OCI-LY7 (cell line): Measurements from ENCODE around the gene PCCA. TPM values are rescaled to one million over a fixed set of nuclear protein-coding genes. Genes with fewer than 3 reads are reported as not detected.
"Not testable (repeated sequence)": the region's sequence is repeated elsewhere in the genome, so short reads cannot be mapped to it uniquely, and the experiment has no call there.

ENCODE experiments used
- BruUV-seq: library from RNA; stranded (reverse); fragments of 400-500 nt; replicated peaks from 2 replicates; lab custom pipeline; 2021; lab: Mats Ljungman, UMichigan
- CTCF ChIA-PET: fragments of 300-600 bp; sonication (Branson Sonifier 250); formaldehyde crosslinking; loops from one replicate; lab custom pipeline; 2022; ENCODE audit warnings: antibody characterized with exemption; ENCODE audit not compliant: unreplicated experiment; lab: Charles Lee
- POLR2A ChIA-PET: fragments of 300-600 bp; sonication (Branson Sonifier 250); formaldehyde crosslinking; loops from one replicate; lab custom pipeline; 2022; ENCODE audit warnings: antibody characterized with exemption; lab: Charles Lee
- DNase-seq: peaks from one replicate; pipeline ENCODE4 v3.0.0-alpha.2; 2015; ENCODE audit warnings: low spot score
- H2AFZ ChIP-seq: fragments of 200-600 bp; sonication (generic), shearing (Covaris generic); 2 replicates; pipeline ENCODE4 v1.6.1; 2014; ENCODE audit warnings: mild to moderate bottlenecking, antibody characterized with exemption, low read length, moderate library complexity
- H3K27ac ChIP-seq: fragments of 200-600 bp; sonication (generic); 2 replicates; pipeline ENCODE4 v1.5.1; 2014; ENCODE audit warnings: mixed run types, low read depth, mild to moderate bottlenecking, moderate library complexity, low read length, inconsistent platforms; ENCODE audit not compliant: poor library complexity, severe bottlenecking
- H3K36me3 ChIP-seq: fragments of 200-600 bp; sonication (generic); 2 replicates; pipeline ENCODE4 v1.6.1; 2014; ENCODE audit warnings: mild to moderate bottlenecking, antibody characterized with exemption, low read length, moderate library complexity, mixed read lengths; ENCODE audit not compliant: insufficient read depth
- H3K4me1 ChIP-seq: fragments of 200-600 bp; sonication (generic); 2 replicates; pipeline ENCODE4 v1.5.1; 2014; ENCODE audit warnings: mild to moderate bottlenecking, low read length; ENCODE audit not compliant: insufficient read depth, poor library complexity, severe bottlenecking
- H3K4me2 ChIP-seq: fragments of 200-600 bp; sonication (generic); 2 replicates; pipeline ENCODE4 v1.6.1; 2014; ENCODE audit warnings: mild to moderate bottlenecking, low read length
- H3K4me3 ChIP-seq: fragments of 200-600 bp; sonication (generic); 2 replicates; pipeline ENCODE4 v1.5.1; 2014; ENCODE audit warnings: mild to moderate bottlenecking, low read depth, low read length; ENCODE audit not compliant: poor library complexity, severe bottlenecking
- H3K79me2 ChIP-seq: fragments of 200-600 bp; sonication (generic); 2 replicates; pipeline ENCODE4 v1.6.1; 2016; ENCODE audit warnings: low read depth, mild to moderate bottlenecking, low read length, moderate library complexity, mixed read lengths; ENCODE audit not compliant: insufficient read depth
- H3K9me2 ChIP-seq: fragments of 200-600 bp; sonication (generic); 2 replicates; pipeline ENCODE4 v1.6.1; 2016; ENCODE audit warnings: mild to moderate bottlenecking, low read length, mixed read lengths; ENCODE audit not compliant: insufficient read depth
- H3K9me3 ChIP-seq: fragments of 200-600 bp; sonication (generic); 2 replicates; pipeline ENCODE4 v1.6.1; 2014; ENCODE audit warnings: mild to moderate bottlenecking, mixed run types, low read length, mixed read lengths
- H4K20me1 ChIP-seq: fragments of 200-600 bp; sonication (generic); 2 replicates; pipeline ENCODE4 v1.6.1; 2014; ENCODE audit warnings: mild to moderate bottlenecking, antibody characterized with exemption, low read length, moderate library complexity, mixed read lengths; ENCODE audit not compliant: insufficient read depth
- EZH2phosphoT487 ChIP-seq: fragments of 200-600 bp; sonication (generic); IDR thresholded peaks from 2 replicates; pipeline ENCODE4 v1.6.1; 2018; ENCODE audit warnings: low read depth, borderline replicate concordance, mild to moderate bottlenecking, mixed run types, antibody characterized with exemption, low read length, moderate library complexity, mixed read lengths
- intact Hi-C: fragments of 100-400 bp; cut with micrococcal nuclease; formaldehyde crosslinking; loops from one replicate; pipeline ENCODE4 v1.10.0; 2022; ENCODE audit not compliant: unreplicated experiment
- total RNA-seq, 2 experiments: library from RNA; depleted of rRNA in 1 of 2; stranded (reverse); fragments of >200 nt in 1 of 2; shearing (Covaris generic) in 1 of 2; gene quantifications; 2 replicates each; pipeline ENCODE4 v1.2.3, GENCODE V29; 2014 to 2022
- TF ChIP-seq, protein P1 (sequence below): fragments of 200-600 bp; sonication (generic); conservative IDR thresholded peaks from 2 replicates; pipeline ENCODE4 v1.5.1; 2014; ENCODE audit warnings: mild to moderate bottlenecking, antibody characterized with exemption, low read length, moderate library complexity, mixed read lengths

The PCCA gene
- total RNA-seq, 2 experiments from 2014 or later = 2.7 to 7.2 TPM

DNA sequence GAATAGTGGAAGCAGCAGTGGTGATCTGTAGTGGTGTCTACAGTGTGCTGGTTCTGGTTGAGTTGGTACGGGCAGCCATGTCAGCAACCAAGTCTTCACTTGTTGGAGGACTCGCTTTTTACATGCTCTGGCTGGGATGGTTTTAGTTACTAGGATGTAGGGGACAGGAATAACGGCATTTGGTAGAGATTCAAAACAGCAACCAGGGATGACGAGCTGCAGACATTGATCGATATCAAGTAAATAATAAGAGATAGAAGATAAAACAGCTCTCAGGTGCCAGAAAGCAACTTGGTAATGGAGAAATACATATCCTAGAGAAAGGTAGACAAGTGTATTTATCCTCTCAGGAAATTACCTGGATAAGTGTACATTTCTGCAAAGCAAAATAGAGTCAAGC, 84.3 kb downstream of the PCCA start:
- CTCF ChIA-PET = no interaction called here
- BruUV-seq = no TSS peak

DNA sequence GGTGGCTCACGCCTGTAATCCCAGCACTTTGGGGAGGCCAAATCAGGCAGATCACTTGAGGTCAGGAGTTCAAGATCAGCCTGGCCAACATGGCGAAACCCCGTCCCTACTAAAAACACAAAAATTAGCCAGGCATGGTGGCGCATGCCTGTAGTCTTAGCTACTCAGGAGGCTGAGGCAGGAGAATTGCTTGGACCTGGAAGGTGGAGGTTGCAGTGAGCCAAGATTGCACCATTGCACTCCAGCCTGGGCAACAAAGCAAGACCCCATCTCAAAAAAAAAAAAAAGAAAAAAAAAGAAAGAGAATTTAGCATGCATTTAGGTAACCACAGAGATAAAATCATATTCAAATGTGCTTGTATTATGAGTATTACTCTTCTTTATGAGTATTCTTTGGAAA, 85.6 kb downstream of the PCCA start:
- BruUV-seq, H3K27ac ChIP-seq, H2AFZ ChIP-seq, H4K20me1 ChIP-seq, POLR2A ChIA-PET, H3K9me2 ChIP-seq, CTCF ChIA-PET, H3K9me3 ChIP-seq, H3K4me3 ChIP-seq, H3K79me2 ChIP-seq, H3K4me2 ChIP-seq, intact Hi-C loops, DNase-seq, H3K4me1 ChIP-seq, H3K36me3 ChIP-seq: not testable (repeated sequence)

More for the DNA sequence above, 84.3 kb downstream of the PCCA start:
- no peak for DNase-seq
- TF ChIP-seq, protein P1, sequence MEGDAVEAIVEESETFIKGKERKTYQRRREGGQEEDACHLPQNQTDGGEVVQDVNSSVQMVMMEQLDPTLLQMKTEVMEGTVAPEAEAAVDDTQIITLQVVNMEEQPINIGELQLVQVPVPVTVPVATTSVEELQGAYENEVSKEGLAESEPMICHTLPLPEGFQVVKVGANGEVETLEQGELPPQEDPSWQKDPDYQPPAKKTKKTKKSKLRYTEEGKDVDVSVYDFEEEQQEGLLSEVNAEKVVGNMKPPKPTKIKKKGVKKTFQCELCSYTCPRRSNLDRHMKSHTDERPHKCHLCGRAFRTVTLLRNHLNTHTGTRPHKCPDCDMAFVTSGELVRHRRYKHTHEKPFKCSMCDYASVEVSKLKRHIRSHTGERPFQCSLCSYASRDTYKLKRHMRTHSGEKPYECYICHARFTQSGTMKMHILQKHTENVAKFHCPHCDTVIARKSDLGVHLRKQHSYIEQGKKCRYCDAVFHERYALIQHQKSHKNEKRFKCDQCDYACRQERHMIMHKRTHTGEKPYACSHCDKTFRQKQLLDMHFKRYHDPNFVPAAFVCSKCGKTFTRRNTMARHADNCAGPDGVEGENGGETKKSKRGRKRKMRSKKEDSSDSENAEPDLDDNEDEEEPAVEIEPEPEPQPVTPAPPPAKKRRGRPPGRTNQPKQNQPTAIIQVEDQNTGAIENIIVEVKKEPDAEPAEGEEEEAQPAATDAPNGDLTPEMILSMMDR = no peak
- no peak for TF ChIP-seq EZH2phosphoT487
- H3K9me3 ChIP-seq = no peaks in the 10 kb centered on the region
- H3K79me2 ChIP-seq = no peaks in the 10 kb centered on the region
- intact Hi-C loops = no loop called here
- no peak overlapping the region for H3K4me3 ChIP-seq
- H3K4me1 ChIP-seq = no peaks in the 10 kb centered on the region
- no peak overlapping the region for H3K27ac ChIP-seq
- H4K20me1 ChIP-seq = no peaks in the 10 kb centered on the region
- H3K9me2 ChIP-seq = no peaks in the 10 kb centered on the region
- no peak overlapping the region for H2AFZ ChIP-seq
- POLR2A ChIA-PET = no interaction called here
- no peak overlapping the region for H3K4me2 ChIP-seq
- H3K36me3 ChIP-seq = no peaks in the 10 kb centered on the region

DNA sequence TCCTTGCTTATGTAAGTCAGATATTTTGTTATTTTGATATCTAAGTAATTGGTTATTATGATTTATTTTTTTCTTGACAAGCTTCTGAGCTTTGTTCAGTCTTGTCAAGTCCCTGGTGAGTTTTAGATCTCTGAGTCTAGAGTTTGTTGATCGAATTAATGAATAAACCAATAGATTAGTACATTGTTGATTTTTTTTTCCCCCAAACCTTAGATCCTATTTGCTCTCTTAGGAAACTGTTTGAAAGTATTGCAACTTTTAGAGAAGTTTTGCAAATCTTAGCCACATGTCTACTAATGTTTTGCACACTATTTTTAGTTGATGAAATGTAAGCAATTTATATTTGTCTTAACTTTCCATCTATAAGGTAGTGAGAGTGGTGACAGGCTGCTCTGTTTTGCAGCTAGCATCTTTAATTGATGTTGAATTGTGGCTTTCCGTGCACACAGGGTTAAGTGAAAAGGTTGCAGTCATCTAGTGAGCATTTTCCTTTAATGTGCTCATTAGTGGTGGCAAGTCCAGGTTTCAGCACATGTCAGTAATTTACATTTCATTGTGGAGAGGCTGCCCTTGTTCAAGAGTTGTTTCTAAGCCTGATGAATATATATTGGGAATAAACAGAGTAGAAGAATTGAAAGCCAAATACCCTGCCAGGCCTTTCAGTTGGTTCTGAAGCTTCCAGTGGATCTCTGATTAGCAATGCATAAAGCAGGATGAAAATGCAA, 86.3 kb downstream of the PCCA start:
- TF ChIP-seq, protein P1 = no peak
- TF ChIP-seq EZH2phosphoT487 = no peak
- H3K4me3 ChIP-seq = no peak overlapping the region
- H4K20me1 ChIP-seq = no peaks in the 10 kb centered on the region
- H3K79me2 ChIP-seq = no peaks in the 10 kb centered on the region
- intact Hi-C loops = no loop called here
- H3K9me2 ChIP-seq = no peaks in the 10 kb centered on the region
- H3K9me3 ChIP-seq = no peaks in the 10 kb centered on the region
- no peak for DNase-seq
- no peaks in the 10 kb centered on the region for H3K4me1 ChIP-seq
- no peaks in the 10 kb centered on the region for H3K36me3 ChIP-seq
- no peak overlapping the region for H2AFZ ChIP-seq
- no TSS peak for BruUV-seq
- CTCF ChIA-PET = no interaction called here
- POLR2A ChIA-PET = no interaction called here
- no peak overlapping the region for H3K27ac ChIP-seq
- H3K4me2 ChIP-seq = no peak overlapping the region
